ENCODE data around the gene TIMM17A. TPM values are rescaled to one million over a fixed set of nuclear protein-coding genes. Genes with fewer than 3 reads are reported as not detected.

The TIMM17A gene
- total RNA-seq, 1 donor from 2014 or later, result 50.8 TPM

GRCh38 chr1:201944639-201945038, 10.7 kb upstream of the TIMM17A start:
- Mint-ChIP-seq H3K27ac (ENCODE audit: unreplicated experiment) (peak overlapping the region; percentile 87), H3K36me3 (ENCODE audit: unreplicated experiment) (no peaks in the 10 kb centered on the region), H3K27me3 (ENCODE audit: unreplicated experiment) (no peaks in the 10 kb centered on the region), H3K4me3 (ENCODE audit: unreplicated experiment) (peak overlapping the region; percentile 85), H3K9me3 (ENCODE audit: unreplicated experiment) (no peaks in the 10 kb centered on the region), H3K4me1 (ENCODE audit: unreplicated experiment) (peaks cover 69% of the 10 kb centered on the region)
- no peak for DNase-seq (ENCODE audit: extremely low spot score, unreplicated experiment)
- no peak for TF ChIP-seq CTCF (IDR thresholded peaks at IDR 0.05)

GRCh38 chr1:201945157-201945556, 10.1 kb upstream of the TIMM17A start:
- no peak for DNase-seq (ENCODE audit: extremely low spot score, unreplicated experiment)
- no peaks in the 10 kb centered on the region for H3K9me3 Mint-ChIP-seq (ENCODE audit: unreplicated experiment)
- no peaks in the 10 kb centered on the region for H3K27me3 Mint-ChIP-seq (ENCODE audit: unreplicated experiment)
- H3K36me3 Mint-ChIP-seq (ENCODE audit: unreplicated experiment), result no peaks in the 10 kb centered on the region
- peak overlapping the region; percentile 85 for H3K4me3 Mint-ChIP-seq (ENCODE audit: unreplicated experiment)
- peak overlapping the region; percentile 87 for H3K27ac Mint-ChIP-seq (ENCODE audit: unreplicated experiment)
- TF ChIP-seq CTCF (IDR thresholded peaks at IDR 0.05), result peak; percentile 54
- peaks cover 72% of the 10 kb centered on the region for H3K4me1 Mint-ChIP-seq (ENCODE audit: unreplicated experiment)

GRCh38 chr1:201945863-201946223, 9.5 kb upstream of the TIMM17A start:
- H3K36me3 Mint-ChIP-seq (ENCODE audit: unreplicated experiment), result no peaks in the 10 kb centered on the region
- peak overlapping the region; percentile 85 for H3K4me3 Mint-ChIP-seq (ENCODE audit: unreplicated experiment)
- no peak for DNase-seq (ENCODE audit: extremely low spot score, unreplicated experiment)
- peak overlapping the region; percentile 87 for H3K27ac Mint-ChIP-seq (ENCODE audit: unreplicated experiment)
- H3K27me3 Mint-ChIP-seq (ENCODE audit: unreplicated experiment), result no peaks in the 10 kb centered on the region
- no peak for TF ChIP-seq CTCF (IDR thresholded peaks at IDR 0.05)
- peaks cover 72% of the 10 kb centered on the region for H3K4me1 Mint-ChIP-seq (ENCODE audit: unreplicated experiment)
- no peaks in the 10 kb centered on the region for H3K9me3 Mint-ChIP-seq (ENCODE audit: unreplicated experiment)

GRCh38 chr1:201946224-201946908, 8.9 kb upstream of the TIMM17A start, which contains the start of gene LMOD1:
LMOD1 (minus strand) TSS chr1:201946548; CDS start chr1:201946340, 208 bp downstream.
- H3K9me3 Mint-ChIP-seq (ENCODE audit: unreplicated experiment), result no peaks in the 10 kb centered on the region
- no peaks in the 10 kb centered on the region for H3K36me3 Mint-ChIP-seq (ENCODE audit: unreplicated experiment)
- peak within 1 kb of the TSS; percentile 87 for H3K27ac Mint-ChIP-seq (ENCODE audit: unreplicated experiment)
- no peaks in the 10 kb centered on the region for H3K27me3 Mint-ChIP-seq (ENCODE audit: unreplicated experiment)
- peak within 1 kb of the TSS; percentile 85 for H3K4me3 Mint-ChIP-seq (ENCODE audit: unreplicated experiment)
- no peak for TF ChIP-seq CTCF (IDR thresholded peaks at IDR 0.05)
- DNase-seq (ENCODE audit: extremely low spot score, unreplicated experiment), result peak; percentile 92
- H3K4me1 Mint-ChIP-seq (ENCODE audit: unreplicated experiment), result peaks cover 70% of the 10 kb centered on the region

GRCh38 chr1:201947697-201948008, 7.7 kb upstream of the TIMM17A start:
- Mint-ChIP-seq H3K4me1 (ENCODE audit: unreplicated experiment) (peaks cover 60% of the 10 kb centered on the region), H3K27ac (ENCODE audit: unreplicated experiment) (peak overlapping the region; percentile 87), H3K4me3 (ENCODE audit: unreplicated experiment) (no peak overlapping the region), H3K36me3 (ENCODE audit: unreplicated experiment) (no peaks in the 10 kb centered on the region), H3K9me3 (ENCODE audit: unreplicated experiment) (no peaks in the 10 kb centered on the region), H3K27me3 (ENCODE audit: unreplicated experiment) (no peaks in the 10 kb centered on the region)
- DNase-seq (ENCODE audit: extremely low spot score, unreplicated experiment), result no peak
- no peak for TF ChIP-seq CTCF (IDR thresholded peaks at IDR 0.05)

Data from osteocyte (in vitro differentiated cells).